HFFc6 (cell line): ENCODE results near the gene BTG2. TPM values are rescaled to one million over a fixed set of nuclear protein-coding genes. Genes with fewer than 3 reads are reported as not detected.
A peak's percentile ranks its signal among the peaks of the same experiment; 100 is the strongest.

ENCODE experiments used
- DNase-seq: peaks from one replicate; pipeline ENCODE4 v3.0.0-alpha.2; 2018
- H3K27ac Mint-ChIP-seq: 2 replicates; pipeline ENCODE4 v1.8.0; 2020; ENCODE audit warnings: mild to moderate bottlenecking, mixed read lengths
- H3K27me3 Mint-ChIP-seq: 2 replicates; pipeline ENCODE4 v1.8.0; 2021; ENCODE audit warnings: mild to moderate bottlenecking, moderate library complexity, mixed read lengths; ENCODE audit not compliant: insufficient read depth
- H3K36me3 Mint-ChIP-seq: 2 replicates; pipeline ENCODE4 v1.8.0; 2021; ENCODE audit warnings: low read depth, mixed read lengths
- H3K4me1 Mint-ChIP-seq: 2 replicates; pipeline ENCODE4 v1.8.0; 2020; ENCODE audit warnings: low read depth, mixed read lengths
- H3K4me3 Mint-ChIP-seq: 2 replicates; pipeline ENCODE4 v1.8.0; 2020; ENCODE audit warnings: mild to moderate bottlenecking, moderate library complexity, mixed read lengths
- H3K9me3 Mint-ChIP-seq: 2 replicates; pipeline ENCODE4 v1.8.0; 2020; ENCODE audit warnings: mild to moderate bottlenecking, mixed read lengths
- CTCF ChIP-seq: fragments of 200-600 bp; sonication (generic); IDR thresholded peaks from 2 replicates; pipeline ENCODE4 v1.5.0; 2021; ENCODE audit warnings: antibody characterized with exemption, mild to moderate bottlenecking
- total RNA-seq, 6 experiments: library from RNA; stranded (reverse); fragmentation: NEBNext Ultra II Directional; extraction: Animal tissue kit (Norgen Biotek cat#: 25700); gene quantifications; 2 replicates in 1 of 6; 3 replicates in 5 of 6; pipeline ENCODE4 v1.2.3, GENCODE V29; 2021

The BTG2 gene
- total RNA-seq, 6 experiments from 2014 or later = 12.7 to 18.5 (median 13.7) TPM

- no peak overlapping the region for H3K27ac Mint-ChIP-seq
- no peaks in the 10 kb centered on the region for H3K9me3 Mint-ChIP-seq
- no peaks in the 10 kb centered on the region for H3K36me3 Mint-ChIP-seq
- TF ChIP-seq CTCF = no peak
- H3K4me1 Mint-ChIP-seq = peaks cover 23% of the 10 kb centered on the region
- DNase-seq = no peak
- peaks cover 25% of the 10 kb centered on the region for H3K27me3 Mint-ChIP-seq
- no peak overlapping the region for H3K4me3 Mint-ChIP-seq
Measured at GRCh38 chr1:203318229-203318517, 12.9 kb downstream of the BTG2 start.

GRCh38 chr1:203320591-203321272 is 15.4 kb downstream of the BTG2 start:
- no peaks in the 10 kb centered on the region for H3K36me3 Mint-ChIP-seq
- H3K4me3 Mint-ChIP-seq = no peak overlapping the region
- H3K27ac Mint-ChIP-seq = no peak overlapping the region
- DNase-seq = peak; percentile 35
- TF ChIP-seq CTCF = no peak
- peaks cover 46% of the 10 kb centered on the region for H3K27me3 Mint-ChIP-seq
- H3K4me1 Mint-ChIP-seq = peaks cover 19% of the 10 kb centered on the region
- no peaks in the 10 kb centered on the region for H3K9me3 Mint-ChIP-seq

GRCh38 chr1:203321273-203322052 is 16.1 kb downstream of the BTG2 start:
- peaks cover 16% of the 10 kb centered on the region for H3K4me1 Mint-ChIP-seq

GRCh38 chr1:203322500-203323179 is 17.3 kb downstream of the BTG2 start:
- DNase-seq = no peak
- no peaks in the 10 kb centered on the region for H3K36me3 Mint-ChIP-seq
- peaks cover 44% of the 10 kb centered on the region for H3K27me3 Mint-ChIP-seq
- TF ChIP-seq CTCF = no peak
- no peak overlapping the region for H3K27ac Mint-ChIP-seq
- H3K4me1 Mint-ChIP-seq = peaks cover 12% of the 10 kb centered on the region
- H3K4me3 Mint-ChIP-seq = no peak overlapping the region
- H3K9me3 Mint-ChIP-seq = no peaks in the 10 kb centered on the region

More at GRCh38 chr1:203321273-203322052, 16.1 kb downstream of the BTG2 start:
- no peaks in the 10 kb centered on the region for H3K36me3 Mint-ChIP-seq
- H3K9me3 Mint-ChIP-seq = no peaks in the 10 kb centered on the region
- H3K27me3 Mint-ChIP-seq = peaks cover 46% of the 10 kb centered on the region
- TF ChIP-seq CTCF = no peak
- H3K27ac Mint-ChIP-seq = no peak overlapping the region
- DNase-seq = no peak
- H3K4me3 Mint-ChIP-seq = no peak overlapping the region

- no peak overlapping the region for H3K4me3 Mint-ChIP-seq
- peaks cover 17% of the 10 kb centered on the region for H3K4me1 Mint-ChIP-seq
- TF ChIP-seq CTCF = no peak
- no peaks in the 10 kb centered on the region for H3K9me3 Mint-ChIP-seq
- H3K36me3 Mint-ChIP-seq = no peaks in the 10 kb centered on the region
- no peak overlapping the region for H3K27ac Mint-ChIP-seq
- DNase-seq = no peak
- H3K27me3 Mint-ChIP-seq = peaks cover 46% of the 10 kb centered on the region
Measured at GRCh38 chr1:203323587-203323986, 18.3 kb downstream of the BTG2 start.
